Esophagus squamous epithelium (tissue), 5 donors: Measurements from ENCODE around the gene CPNE9. TPM values are rescaled to one million over a fixed set of nuclear protein-coding genes. Genes with fewer than 3 reads are reported as not detected.

Experiments
- DNase-seq: peaks from one replicate; lab custom pipeline; 2025; lab: John Stamatoyannopoulos, UW
- H3K27ac ChIP-seq, 4 donors: fragments of 200-600 bp; sonication (generic); one replicate each; pipeline ENCODE4 v1.5.1; 2016 to 2019; ENCODE audit warnings: mild to moderate bottlenecking in 1 of 4
- H3K27me3 ChIP-seq, 4 donors: fragments of 200-600 bp; sonication (generic); 1 replicate in 3 of 4; 2 replicates in 1 of 4; pipeline versions ENCODE4 v1.5.1 to v1.6.0; 2017 to 2021; ENCODE audit warnings: antibody characterized with exemption in 1 of 4
- H3K36me3 ChIP-seq, 3 donors: fragments of 200-600 bp; sonication (generic); one replicate each; pipeline ENCODE4 v1.5.1; 2016 to 2019
- H3K4me1 ChIP-seq, 3 donors: fragments of 200-600 bp; sonication (generic); one replicate each; pipeline ENCODE4 v1.5.1; 2017 to 2019
- H3K4me3 ChIP-seq, 4 donors: fragments of 200-600 bp; sonication (generic); 1 replicate in 3 of 4; 2 replicates in 1 of 4; pipeline ENCODE4 v1.5.1; 2016 to 2019; ENCODE audit warnings: mild to moderate bottlenecking in 2 of 4, moderate library complexity in 1 of 4
- H3K9me3 ChIP-seq, 3 donors: fragments of 200-600 bp; sonication (generic); one replicate each; pipeline ENCODE4 v1.5.1; 2016 to 2019
- POLR2A ChIP-seq, 4 donors: fragments of 450-650 bp; IDR thresholded peaks; one replicate each; pipeline ENCODE4 v1.6.1; 2017; ENCODE audit warnings: antibody characterized with exemption in 4 of 4, mild to moderate bottlenecking in 4 of 4, moderate library complexity in 3 of 4
- WGBS, 2 donors: methylation state at CpG; one replicate each; pipeline ENCODE4 v1.1.5; 2018; 5-methylcytosine and 5-hydroxymethylcytosine counted together
- intact Hi-C: fragments of 100-400 bp; cut with DNase I; formaldehyde crosslinking; loops from one replicate; pipeline ENCODE4 v1.15.0; 2022
- total RNA-seq, 4 donors: library from RNA; depleted of rRNA; stranded (reverse); fragments of >200 nt; gene quantifications; one replicate each; pipeline ENCODE4 v1.1.0, GENCODE V29; 2016
- TF ChIP-seq, protein P1 (sequence below), 6 experiments: fragments of 450-650 bp in 4 of 6; fragments of 200-600 bp in 2 of 6; sonication (generic) in 2 of 6; IDR thresholded peaks; one replicate each; pipeline ENCODE4 v1.5.1; 2016 to 2019; ENCODE audit warnings: antibody characterized with exemption in 6 of 6, mild to moderate bottlenecking in 4 of 6, moderate library complexity in 4 of 6
- donor health status: DM: yes; HTN: yes; CAD: no.

The CPNE9 gene
- total RNA-seq, 4 donors from 2014 or later: not detected

GRCh38 chr3:9754678-9755077 lies 51.0 kb downstream of the CPNE9 start:
- WGBS, 2 donors: 22 to 71% methylated on average over 1 to 6 of the region's 8 CpGs
- Histone ChIP-seq H3K27ac (peak overlapping the region in 3 of 4 donors; percentile 42 to 57 (median 51)), H3K4me3 (no peak overlapping the region), H3K27me3 (no peaks in the 10 kb centered on the region), H3K4me1 (peaks cover 9 to 40% (median 22%) of the 10 kb centered on the region in 3 donors), H3K9me3 (no peaks in the 10 kb centered on the region), H3K36me3 (peaks cover 16 to 81% (median 20%) of the 10 kb centered on the region in 3 donors)
- DNase-seq: no peak
- no peak for TF ChIP-seq POLR2A (IDR thresholded peaks at IDR 0.05)
- TF ChIP-seq, protein P1, sequence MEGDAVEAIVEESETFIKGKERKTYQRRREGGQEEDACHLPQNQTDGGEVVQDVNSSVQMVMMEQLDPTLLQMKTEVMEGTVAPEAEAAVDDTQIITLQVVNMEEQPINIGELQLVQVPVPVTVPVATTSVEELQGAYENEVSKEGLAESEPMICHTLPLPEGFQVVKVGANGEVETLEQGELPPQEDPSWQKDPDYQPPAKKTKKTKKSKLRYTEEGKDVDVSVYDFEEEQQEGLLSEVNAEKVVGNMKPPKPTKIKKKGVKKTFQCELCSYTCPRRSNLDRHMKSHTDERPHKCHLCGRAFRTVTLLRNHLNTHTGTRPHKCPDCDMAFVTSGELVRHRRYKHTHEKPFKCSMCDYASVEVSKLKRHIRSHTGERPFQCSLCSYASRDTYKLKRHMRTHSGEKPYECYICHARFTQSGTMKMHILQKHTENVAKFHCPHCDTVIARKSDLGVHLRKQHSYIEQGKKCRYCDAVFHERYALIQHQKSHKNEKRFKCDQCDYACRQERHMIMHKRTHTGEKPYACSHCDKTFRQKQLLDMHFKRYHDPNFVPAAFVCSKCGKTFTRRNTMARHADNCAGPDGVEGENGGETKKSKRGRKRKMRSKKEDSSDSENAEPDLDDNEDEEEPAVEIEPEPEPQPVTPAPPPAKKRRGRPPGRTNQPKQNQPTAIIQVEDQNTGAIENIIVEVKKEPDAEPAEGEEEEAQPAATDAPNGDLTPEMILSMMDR (IDR thresholded peaks at IDR 0.05): no peak
- intact Hi-C loops: no loop called here

DNA sequence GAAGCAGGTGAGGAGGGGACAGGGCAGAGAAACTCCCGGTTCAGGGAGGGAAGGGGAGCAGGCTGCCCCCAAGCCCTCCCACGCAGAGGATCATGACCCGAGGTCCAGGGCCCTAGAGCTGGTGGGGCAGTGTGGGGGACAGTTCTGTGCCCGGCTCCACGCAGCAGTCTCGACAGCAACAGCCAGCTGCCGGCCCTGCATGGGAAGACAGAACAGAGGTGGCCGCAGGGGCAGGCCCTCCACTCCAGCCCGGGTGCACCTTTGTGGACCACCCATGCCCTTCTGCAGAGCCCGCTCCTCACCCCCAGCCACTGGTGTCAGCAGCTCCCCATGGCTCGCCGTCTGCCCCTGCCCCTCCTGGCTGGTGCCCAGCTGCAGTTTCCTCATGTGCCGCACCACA lies 53.8 kb downstream of the CPNE9 start:
- H3K4me1 ChIP-seq: peaks cover 0 to 26% (median 6%) of the 10 kb centered on the region in 3 donors
- no peak for DNase-seq
- WGBS, 2 donors: 90 to 92% methylated on average over 9 to 12 of the region's 13 CpGs
- H3K36me3 ChIP-seq: peaks cover 16 to 94% (median 20%) of the 10 kb centered on the region in 3 donors
- no peak overlapping the region for H3K4me3 ChIP-seq
- TF ChIP-seq, protein P1 (IDR thresholded peaks at IDR 0.05): no peak
- intact Hi-C loops: no loop called here
- no peaks in the 10 kb centered on the region for H3K27me3 ChIP-seq
- no peaks in the 10 kb centered on the region for H3K9me3 ChIP-seq
- H3K27ac ChIP-seq: no peak overlapping the region

DNA sequence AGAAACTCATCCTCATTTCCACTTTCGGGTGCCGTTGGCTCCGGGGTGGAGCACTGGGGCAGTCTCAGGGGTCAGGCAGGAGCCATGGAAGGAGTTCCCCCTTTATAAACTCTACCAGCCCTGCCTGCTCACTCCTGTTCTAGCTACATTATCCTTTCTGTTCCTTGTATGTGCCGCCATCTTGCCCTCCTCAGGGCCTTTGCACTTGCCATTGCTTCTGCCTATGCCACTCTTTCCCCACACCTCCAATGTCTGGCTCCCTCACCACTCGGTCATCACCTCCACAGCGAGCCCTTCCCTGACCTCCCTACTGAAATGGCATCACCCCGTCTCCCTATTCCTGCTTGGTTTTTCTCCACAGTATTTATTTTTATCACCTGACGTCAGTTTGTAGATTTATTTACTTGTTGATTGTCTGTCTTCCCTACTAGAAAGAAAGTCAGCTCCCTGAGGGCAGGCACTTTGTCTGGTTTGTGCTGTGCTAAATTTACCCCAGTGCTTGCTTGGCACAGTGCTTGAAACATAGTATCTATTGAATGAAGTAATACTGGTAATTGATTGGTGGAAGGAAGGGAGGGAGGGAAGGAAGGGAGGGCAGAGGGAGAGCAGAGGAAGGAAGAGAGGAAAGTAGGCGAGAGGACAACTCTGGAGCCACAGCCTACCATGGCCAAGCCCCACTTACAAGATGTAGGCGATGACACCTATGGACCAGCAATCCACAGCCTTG lies 57.3 kb downstream of the CPNE9 start:
- intact Hi-C loops: no loop called here
- Histone ChIP-seq H3K36me3 (peaks cover 16 to 79% (median 24%) of the 10 kb centered on the region in 3 donors), H3K27ac (no peak overlapping the region)

DNA sequence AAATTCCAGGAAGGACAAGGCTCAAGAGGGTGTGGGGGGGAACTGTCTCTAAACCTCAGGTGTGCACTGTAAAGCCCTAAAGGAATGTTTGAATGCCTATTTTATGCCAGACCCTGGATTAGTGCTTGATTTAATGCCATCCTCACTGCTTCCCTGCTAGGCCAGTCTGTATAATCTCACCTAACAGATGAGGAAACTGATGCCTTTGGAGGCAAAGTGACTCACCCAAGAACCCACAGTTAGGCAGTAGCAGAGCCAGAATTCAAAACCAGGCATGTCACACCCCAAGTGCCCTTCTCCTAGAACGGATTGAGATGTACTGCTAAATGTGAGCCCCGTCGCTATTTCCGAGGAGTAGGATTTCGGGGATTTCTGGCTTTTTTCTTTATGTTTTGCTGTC lies 58.3 kb downstream of the CPNE9 start:
- no peaks in the 10 kb centered on the region for H3K27me3 ChIP-seq
- no peak for DNase-seq
- no peak overlapping the region for H3K4me3 ChIP-seq
- peaks cover 6 to 73% (median 18%) of the 10 kb centered on the region in 3 donors for H3K36me3 ChIP-seq
- no peaks in the 10 kb centered on the region for H3K9me3 ChIP-seq
- WGBS, 2 donors: 86 to 88% methylated on average over 5 of the region's 5 CpGs
- H3K27ac ChIP-seq: no peak overlapping the region
- peaks cover 0 to 8% (median 2%) of the 10 kb centered on the region in 3 donors for H3K4me1 ChIP-seq
- intact Hi-C loops: no loop called here
- TF ChIP-seq POLR2A (IDR thresholded peaks at IDR 0.05): no peak
- TF ChIP-seq, protein P1 (IDR thresholded peaks at IDR 0.05): no peak

More for the DNA sequence above, 57.3 kb downstream of the CPNE9 start:
- no peaks in the 10 kb centered on the region for H3K9me3 ChIP-seq
- H3K4me1 ChIP-seq: peaks cover 0 to 7% (median 0%) of the 10 kb centered on the region in 3 donors
- no peak for TF ChIP-seq POLR2A (IDR thresholded peaks at IDR 0.05)
- TF ChIP-seq, protein P1 (IDR thresholded peaks at IDR 0.05): no peak
- H3K27me3 ChIP-seq: no peaks in the 10 kb centered on the region
- H3K4me3 ChIP-seq: no peak overlapping the region
- WGBS, 2 donors: 95 to 98% methylated on average over 10 of the region's 10 CpGs
- no peak for DNase-seq

- Histone ChIP-seq H3K36me3 (peaks cover 0 to 63% (median 9%) of the 10 kb centered on the region in 3 donors), H3K27ac (no peak overlapping the region)
Observed at GRCh38 chr3:9762871-9763270, 59.2 kb downstream of the CPNE9 start.

More at GRCh38 chr3:9762871-9763270, 59.2 kb downstream of the CPNE9 start:
- TF ChIP-seq, protein P1 (IDR thresholded peaks at IDR 0.05): no peak
- no peak for TF ChIP-seq POLR2A (IDR thresholded peaks at IDR 0.05)
- DNase-seq: no peak
- peaks cover 0 to 18% (median 9%) of the 10 kb centered on the region in 3 donors for H3K4me1 ChIP-seq
- H3K4me3 ChIP-seq: no peak overlapping the region
- no peaks in the 10 kb centered on the region for H3K9me3 ChIP-seq
- intact Hi-C loops: no loop called here
- H3K27me3 ChIP-seq: no peaks in the 10 kb centered on the region
- 89 to 92% methylated on average over 3 to 8 of the region's 8 CpGs for WGBS, 2 donors
